ENCODE data around the gene PDE4D. TPM values are rescaled to one million over a fixed set of nuclear protein-coding genes. Genes with fewer than 3 reads are reported as not detected.
"Not testable (repeated sequence)": the region's sequence is repeated elsewhere in the genome, so short reads cannot be mapped to it uniquely, and the experiment has no call there.

Gene PDE4D
- total and polyA plus RNA-seq, 4 donors: 12.8 to 167 (median 44.5) TPM

DNA sequence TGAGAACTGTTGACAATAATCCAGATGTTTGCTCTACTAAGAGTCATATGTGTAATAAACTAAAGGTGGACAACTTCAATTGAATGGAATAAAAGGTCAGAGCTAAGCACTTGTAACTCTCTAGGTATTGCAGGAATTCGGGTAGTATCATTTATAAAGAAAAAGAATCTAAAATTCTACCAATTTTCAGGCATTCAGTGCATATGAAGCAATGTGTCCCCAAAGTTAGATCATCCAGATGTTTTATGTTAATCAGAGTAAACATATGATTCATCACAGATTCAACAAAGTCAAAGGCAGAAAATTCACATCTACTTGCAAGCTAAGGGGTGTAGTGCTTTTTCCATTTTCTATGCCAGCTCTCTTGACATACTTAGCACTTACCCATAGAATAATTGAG is 477.1 kb downstream of the PDE4D start:
- H3K27me3 ChIP-seq (ENCODE audit: control insufficient read depth in 3 of 3, insufficient read depth in 3 of 3, low read length in 2 of 3): no peaks in the 10 kb centered on the region
- H3K4me1 ChIP-seq (ENCODE audit: control insufficient read depth in 5 of 5, insufficient read depth in 5 of 5, low read length in 5 of 5): peaks cover 0 to 6% (median 0%) of the 10 kb centered on the region in 5 donors
- DNase-seq (peak in 2 of 3 donors; percentile 17 to 34), ATAC-seq (ENCODE audit: insufficient read depth, low FRiP score) (no peak)
- no peaks in the 10 kb centered on the region for H3K9me3 ChIP-seq (ENCODE audit: control insufficient read depth in 4 of 4, insufficient read depth in 3 of 4, low read length in 3 of 4)
- no peak for TF ChIP-seq CTCF (IDR thresholded peaks at IDR 0.05; ENCODE audit: control extremely low read depth, extremely low read depth)
- no peaks in the 10 kb centered on the region for H3K36me3 ChIP-seq (ENCODE audit: control insufficient read depth in 4 of 4, insufficient read depth in 4 of 4, low read length in 4 of 4)
- H3K27ac ChIP-seq (ENCODE audit: low read depth in 1 of 2, low read length in 1 of 2): no peak overlapping the region
- WGBS, 2 donors: 64 to 86% methylated on average over 1 of the region's 1 CpG
- no peak overlapping the region for H3K4me3 ChIP-seq
- H3K9ac ChIP-seq (ENCODE audit: insufficient read depth in 1 of 2, low read length in 2 of 2): no peak overlapping the region

DNA sequence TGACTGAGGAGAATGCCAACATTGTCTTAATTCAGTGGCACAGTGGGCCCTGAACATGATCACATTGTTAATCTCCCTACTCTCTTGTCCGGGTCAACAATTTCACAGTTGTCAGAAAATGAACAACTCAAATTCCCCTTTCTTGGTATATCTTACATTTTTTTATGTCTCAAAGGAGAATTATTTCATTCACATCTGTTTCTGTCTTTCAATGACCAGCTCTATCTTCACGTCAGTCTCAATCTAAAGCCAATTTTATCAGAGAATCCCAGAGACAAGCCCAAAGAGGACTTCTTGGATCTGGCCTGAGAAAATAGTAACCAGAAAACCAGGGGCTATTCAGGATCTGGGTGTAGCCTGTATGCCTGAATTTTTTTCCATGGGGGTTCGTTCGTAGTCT is 477.5 kb downstream of the PDE4D start:
- ATAC-seq (ENCODE audit: insufficient read depth, low FRiP score) (no peak), DNase-seq (no peak)
- Histone ChIP-seq H3K27me3 (ENCODE audit: control insufficient read depth in 3 of 3, insufficient read depth in 3 of 3, low read length in 2 of 3) (no peaks in the 10 kb centered on the region), H3K27ac (ENCODE audit: low read depth in 1 of 2, low read length in 1 of 2) (no peak overlapping the region), H3K9ac (ENCODE audit: insufficient read depth in 1 of 2, low read length in 2 of 2) (no peak overlapping the region), H3K36me3 (ENCODE audit: control insufficient read depth in 4 of 4, insufficient read depth in 4 of 4, low read length in 4 of 4) (no peaks in the 10 kb centered on the region), H3K9me3 (ENCODE audit: control insufficient read depth in 4 of 4, insufficient read depth in 3 of 4, low read length in 3 of 4) (no peaks in the 10 kb centered on the region), H3K4me1 (ENCODE audit: control insufficient read depth in 5 of 5, insufficient read depth in 5 of 5, low read length in 5 of 5) (peaks cover 0 to 6% (median 0%) of the 10 kb centered on the region in 5 donors), H3K4me3 (no peak overlapping the region)
- no peak for TF ChIP-seq CTCF (IDR thresholded peaks at IDR 0.05; ENCODE audit: control extremely low read depth, extremely low read depth)
- WGBS, 2 donors: 82 to 88% methylated on average over 4 of the region's 4 CpGs

DNA sequence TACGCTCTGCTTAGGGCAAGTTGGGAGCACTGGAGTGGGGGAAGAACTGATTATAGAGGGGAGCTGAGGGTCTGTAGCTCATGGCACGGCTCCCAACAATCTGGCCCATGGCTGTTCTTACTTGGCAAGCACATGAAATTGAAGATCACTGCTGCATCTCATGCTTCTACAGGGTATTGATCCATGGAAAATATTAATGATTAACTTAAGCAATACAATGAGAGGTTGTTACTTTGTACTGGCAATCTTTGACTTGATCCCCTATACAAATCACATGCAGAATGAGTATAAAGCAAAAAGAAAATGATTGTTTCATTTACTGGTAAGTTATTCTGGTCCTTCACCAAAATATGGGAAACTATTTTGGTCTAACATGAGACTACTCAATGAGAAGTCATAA is 481.1 kb downstream of the PDE4D start:
- Histone ChIP-seq H3K4me1 (ENCODE audit: control insufficient read depth in 5 of 5, insufficient read depth in 5 of 5, low read length in 5 of 5) (peaks cover 0 to 6% (median 0%) of the 10 kb centered on the region in 5 donors), H3K4me3 (no peak overlapping the region), H3K9me3 (ENCODE audit: control insufficient read depth in 4 of 4, insufficient read depth in 3 of 4, low read length in 3 of 4) (peaks cover 0 to 6% (median 3%) of the 10 kb centered on the region in 4 donors), H3K9ac (ENCODE audit: insufficient read depth in 1 of 2, low read length in 2 of 2) (no peak overlapping the region), H3K36me3 (ENCODE audit: control insufficient read depth in 4 of 4, insufficient read depth in 4 of 4, low read length in 4 of 4) (peaks cover 0 to 7% (median 0%) of the 10 kb centered on the region in 4 donors), H3K27me3 (ENCODE audit: control insufficient read depth in 3 of 3, insufficient read depth in 3 of 3, low read length in 2 of 3) (no peaks in the 10 kb centered on the region), H3K27ac (ENCODE audit: low read depth in 1 of 2, low read length in 1 of 2) (no peak overlapping the region)
- TF ChIP-seq CTCF (IDR thresholded peaks at IDR 0.05; ENCODE audit: control extremely low read depth, extremely low read depth): no peak
- 50 to 94% methylated on average over 2 of the region's 2 CpGs for WGBS, 2 donors
- ATAC-seq (ENCODE audit: insufficient read depth, low FRiP score) (no peak), DNase-seq (no peak)

GRCh38 chr5:59408997-59409396 is 484.5 kb downstream of the PDE4D start:
- not testable (repeated sequence) for H3K4me1 ChIP-seq (ENCODE audit: control insufficient read depth in 5 of 5, insufficient read depth in 5 of 5, low read length in 5 of 5)

More at GRCh38 chr5:59408997-59409396, 484.5 kb downstream of the PDE4D start:
- not testable (repeated sequence) for DNase-seq; H3K27ac ChIP-seq (ENCODE audit: low read depth in 1 of 2, low read length in 1 of 2); H3K4me3 ChIP-seq; H3K9ac ChIP-seq (ENCODE audit: insufficient read depth in 1 of 2, low read length in 2 of 2); H3K27me3 ChIP-seq (ENCODE audit: control insufficient read depth in 3 of 3, insufficient read depth in 3 of 3, low read length in 2 of 3); H3K36me3 ChIP-seq (ENCODE audit: control insufficient read depth in 4 of 4, insufficient read depth in 4 of 4, low read length in 4 of 4); ATAC-seq (ENCODE audit: insufficient read depth, low FRiP score)
- peaks cover 0 to 14% (median 3%) of the 10 kb centered on the region in 4 donors for H3K9me3 ChIP-seq (ENCODE audit: control insufficient read depth in 4 of 4, insufficient read depth in 3 of 4, low read length in 3 of 4)
- WGBS, 2 donors: 96 to 99% methylated on average over 3 of the region's 3 CpGs

Measured in lung (tissue), 12 donors.